ENCODE data around the gene COL11A2.

COL11A2 gene

DNA sequence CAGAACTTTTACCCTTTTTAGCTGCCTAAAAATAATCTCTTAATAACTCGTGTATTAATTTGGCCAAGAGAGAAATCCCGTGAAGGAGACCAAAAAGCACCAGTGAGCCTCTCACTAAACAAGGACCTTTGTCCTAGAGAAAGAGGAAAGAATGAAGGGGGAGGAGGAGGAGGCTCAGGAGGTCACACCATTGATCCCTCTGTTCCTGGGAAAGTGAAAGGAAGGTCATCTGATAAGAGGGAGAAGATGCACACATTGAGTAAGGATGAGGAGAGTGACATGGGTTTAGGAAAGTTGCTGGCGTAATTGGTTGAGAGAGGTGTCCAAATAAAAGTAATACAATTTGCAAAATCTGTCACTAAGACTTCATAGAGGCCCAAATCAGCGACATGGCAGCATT lies 67.3 kb downstream of the COL11A2 start:
- peak overlapping the region; percentile 3 for H3K27ac Mint-ChIP-seq
- H3K9me3 Mint-ChIP-seq, result peaks cover 8 to 9% of the 10 kb centered on the region in 2 donors
- H3K27me3 Mint-ChIP-seq, result no peaks in the 10 kb centered on the region
- peaks cover 12 to 27% of the 10 kb centered on the region in 2 donors for H3K36me3 Mint-ChIP-seq
- no peak for ATAC-seq (replicated peaks)
- peaks cover 6 to 8% of the 10 kb centered on the region in 2 donors for H3K4me1 Mint-ChIP-seq
- DNase-seq, result no peak
- H3K4me3 Mint-ChIP-seq, result no peak overlapping the region

- H3K4me3 Mint-ChIP-seq, result no peak overlapping the region
- peaks cover 8 to 9% of the 10 kb centered on the region in 2 donors for H3K9me3 Mint-ChIP-seq
- DNase-seq, result no peak
Measured at GRCh38 chr6:33124525-33124901, 67.8 kb downstream of the COL11A2 start.

GRCh38 chr6:33123732-33124524 lies 68.3 kb downstream of the COL11A2 start:
- H3K27me3 Mint-ChIP-seq, result no peaks in the 10 kb centered on the region
- ATAC-seq (replicated peaks) (peak in 1 of 2 donors; percentile 36), DNase-seq (no peak)
- peaks cover 6 to 8% of the 10 kb centered on the region in 2 donors for H3K4me1 Mint-ChIP-seq
- no peak overlapping the region for H3K27ac Mint-ChIP-seq
- no peak overlapping the region for H3K4me3 Mint-ChIP-seq
- H3K36me3 Mint-ChIP-seq, result peaks cover 12 to 27% of the 10 kb centered on the region in 2 donors
- peaks cover 8 to 9% of the 10 kb centered on the region in 2 donors for H3K9me3 Mint-ChIP-seq

More at GRCh38 chr6:33124525-33124901, 67.8 kb downstream of the COL11A2 start:
- Mint-ChIP-seq H3K27ac (no peak overlapping the region), H3K4me1 (peaks cover 6 to 8% of the 10 kb centered on the region in 2 donors), H3K36me3 (peaks cover 12 to 27% of the 10 kb centered on the region in 2 donors), H3K27me3 (no peaks in the 10 kb centered on the region)
- ATAC-seq (replicated peaks), result no peak

DNA sequence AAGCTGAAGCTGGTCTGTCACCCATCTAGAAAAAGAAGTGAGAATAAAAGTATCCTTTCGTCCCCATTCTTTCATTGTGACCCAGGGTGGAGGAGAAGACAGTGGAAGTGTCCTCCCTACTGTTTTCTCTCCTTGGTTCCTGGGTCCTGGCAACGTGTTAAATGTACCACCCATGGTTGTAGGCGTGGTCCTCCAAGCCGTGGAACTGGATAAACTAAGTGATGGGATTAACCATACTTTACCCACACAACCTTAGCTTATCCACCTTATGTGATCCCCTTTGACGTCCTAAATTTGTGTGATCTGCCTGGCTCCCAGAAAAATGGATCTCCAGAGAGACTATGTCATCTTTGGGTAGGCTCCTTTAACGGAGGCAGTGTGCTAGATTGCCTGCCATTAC lies 69.1 kb downstream of the COL11A2 start:
- ATAC-seq (replicated peaks) (no peak), DNase-seq (no peak)
- peaks cover 8 to 9% of the 10 kb centered on the region in 2 donors for H3K9me3 Mint-ChIP-seq
- peaks cover 12 to 27% of the 10 kb centered on the region in 2 donors for H3K36me3 Mint-ChIP-seq
- no peak overlapping the region for H3K4me3 Mint-ChIP-seq
- H3K27ac Mint-ChIP-seq, result no peak overlapping the region
- H3K4me1 Mint-ChIP-seq, result peaks cover 10 to 11% of the 10 kb centered on the region in 2 donors
- no peaks in the 10 kb centered on the region for H3K27me3 Mint-ChIP-seq

DNA sequence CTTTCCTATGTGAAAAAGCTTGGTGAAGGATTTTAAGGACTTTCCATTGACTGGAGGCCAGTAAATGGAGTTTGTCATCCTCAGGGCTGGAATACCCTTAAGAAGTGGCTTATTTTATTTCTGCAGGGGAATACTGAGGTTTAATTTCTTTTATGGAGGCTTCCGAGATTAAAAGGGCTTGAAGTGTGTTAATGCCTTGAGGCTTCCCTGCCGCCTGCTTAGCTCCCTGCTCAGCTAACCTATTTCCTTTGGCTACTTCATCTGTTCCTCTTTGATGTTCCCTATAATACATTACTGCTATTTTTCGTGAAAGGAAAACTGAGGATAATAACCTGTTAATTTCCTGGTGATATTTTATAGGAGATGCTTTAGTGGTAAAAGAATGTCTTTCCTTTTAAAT lies 72.3 kb downstream of the COL11A2 start:
- no peak overlapping the region for H3K27ac Mint-ChIP-seq
- no peak overlapping the region for H3K4me3 Mint-ChIP-seq
- peaks cover 8 to 9% of the 10 kb centered on the region in 2 donors for H3K9me3 Mint-ChIP-seq
- peaks cover 28 to 37% of the 10 kb centered on the region in 2 donors for H3K4me1 Mint-ChIP-seq
- peaks cover 0 to 10% of the 10 kb centered on the region in 2 donors for H3K27me3 Mint-ChIP-seq
- no peak for ATAC-seq (replicated peaks)
- H3K36me3 Mint-ChIP-seq, result peaks cover 12 to 37% of the 10 kb centered on the region in 2 donors
- DNase-seq, result no peak

DNA sequence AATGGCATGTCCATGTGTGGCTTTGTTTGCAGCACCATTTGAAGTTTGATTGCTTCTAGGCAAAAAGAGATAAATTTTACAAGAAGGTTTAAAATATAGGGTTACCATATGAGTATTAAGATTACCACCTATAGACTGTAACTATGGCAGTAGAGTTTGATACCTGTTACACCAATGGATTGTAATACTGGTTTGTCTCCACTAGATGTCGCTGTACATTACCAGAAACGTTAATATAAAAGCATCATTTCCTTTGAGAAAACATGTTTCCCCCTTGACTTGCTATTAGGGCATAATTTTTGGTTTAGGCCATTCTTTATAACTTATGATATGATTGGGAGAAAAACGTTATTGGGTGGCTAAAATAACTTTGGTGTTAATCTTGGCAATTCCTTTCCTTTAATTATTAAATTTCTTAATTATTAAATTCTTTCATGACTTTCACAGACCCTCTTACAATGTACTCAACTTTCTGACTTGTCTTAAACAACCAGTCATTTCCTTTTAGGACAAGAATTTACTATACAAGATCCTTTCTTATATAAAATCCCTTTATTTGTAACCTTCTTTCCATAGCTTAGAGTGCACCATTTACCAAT lies 73.6 kb downstream of the COL11A2 start:
- H3K4me3 Mint-ChIP-seq, result peak overlapping the region; percentile 76 to 77
- peak; percentile 11 to 21 for ATAC-seq (replicated peaks)
- peaks cover 2 to 4% of the 10 kb centered on the region in 2 donors for H3K9me3 Mint-ChIP-seq
- H3K27me3 Mint-ChIP-seq, result peaks cover 0 to 10% of the 10 kb centered on the region in 2 donors
- peaks cover 5 to 29% of the 10 kb centered on the region in 2 donors for H3K36me3 Mint-ChIP-seq
- H3K27ac Mint-ChIP-seq, result peak overlapping the region; percentile 25
- DNase-seq, result no peak
- peaks cover 35 to 50% of the 10 kb centered on the region in 2 donors for H3K4me1 Mint-ChIP-seq

GRCh38 chr6:33117811-33118277 lies 74.4 kb downstream of the COL11A2 start:
- H3K27me3 Mint-ChIP-seq, result peaks cover 0 to 10% of the 10 kb centered on the region in 2 donors
- DNase-seq, result no peak

GRCh38 chr6:33116841-33117711 lies 75.2 kb downstream of the COL11A2 start:
- H3K27me3 Mint-ChIP-seq, result peaks cover 0 to 10% of the 10 kb centered on the region in 2 donors
- peaks cover 50 to 66% of the 10 kb centered on the region in 2 donors for H3K4me1 Mint-ChIP-seq
- H3K4me3 Mint-ChIP-seq, result peak overlapping the region; percentile 76 to 77
- peaks cover 2 to 19% of the 10 kb centered on the region in 2 donors for H3K36me3 Mint-ChIP-seq
- DNase-seq (no peak), ATAC-seq (replicated peaks) (no peak)
- H3K9me3 Mint-ChIP-seq, result no peaks in the 10 kb centered on the region
- H3K27ac Mint-ChIP-seq, result peak overlapping the region; percentile 89

More at GRCh38 chr6:33117811-33118277, 74.4 kb downstream of the COL11A2 start:
- H3K27ac Mint-ChIP-seq, result peak overlapping the region; percentile 89
- no peaks in the 10 kb centered on the region for H3K9me3 Mint-ChIP-seq
- ATAC-seq (replicated peaks), result no peak
- peaks cover 42 to 58% of the 10 kb centered on the region in 2 donors for H3K4me1 Mint-ChIP-seq
- H3K36me3 Mint-ChIP-seq, result peaks cover 2 to 22% of the 10 kb centered on the region in 2 donors
- peak overlapping the region; percentile 76 to 77 for H3K4me3 Mint-ChIP-seq

- no peak for ATAC-seq (replicated peaks)
- no peaks in the 10 kb centered on the region for H3K9me3 Mint-ChIP-seq
- peak overlapping the region; percentile 76 to 77 for H3K4me3 Mint-ChIP-seq
Measured at GRCh38 chr6:33116417-33116816, 75.8 kb downstream of the COL11A2 start.

DNA sequence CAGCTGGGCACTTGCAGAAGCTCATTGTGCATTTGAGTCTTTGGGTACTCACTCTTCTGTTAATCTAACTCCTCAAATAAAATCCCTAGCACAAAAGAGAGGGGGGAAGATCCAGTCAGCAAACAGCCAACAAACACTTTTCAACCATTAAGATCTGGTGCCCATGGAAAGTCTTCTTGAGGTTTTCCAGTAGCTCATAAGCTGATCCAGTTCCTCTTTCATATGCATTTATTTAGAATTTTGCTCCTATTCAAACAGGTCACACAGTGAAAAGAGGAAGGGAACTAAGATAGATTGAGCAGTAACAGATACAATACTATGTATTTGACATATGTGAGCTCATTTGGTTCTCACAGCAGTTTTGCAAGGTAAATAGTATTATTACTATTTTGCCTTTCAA lies 77.9 kb downstream of the COL11A2 start:
- Mint-ChIP-seq H3K9me3 (no peaks in the 10 kb centered on the region), H3K27ac (peak overlapping the region; percentile 95), H3K4me3 (peak overlapping the region; percentile 79 to 82), H3K27me3 (peaks cover 0 to 10% of the 10 kb centered on the region in 2 donors), H3K4me1 (peaks cover 55 to 72% of the 10 kb centered on the region in 2 donors), H3K36me3 (peaks cover 0 to 14% of the 10 kb centered on the region in 2 donors)
- DNase-seq (peak; percentile 33), ATAC-seq (replicated peaks) (peak; percentile 72 to 73)

More at GRCh38 chr6:33116417-33116816, 75.8 kb downstream of the COL11A2 start:
- no peak for DNase-seq
- Mint-ChIP-seq H3K36me3 (peaks cover 0 to 14% of the 10 kb centered on the region in 2 donors), H3K27me3 (peaks cover 0 to 10% of the 10 kb centered on the region in 2 donors), H3K4me1 (peaks cover 55 to 72% of the 10 kb centered on the region in 2 donors), H3K27ac (peak overlapping the region; percentile 32)

DNA sequence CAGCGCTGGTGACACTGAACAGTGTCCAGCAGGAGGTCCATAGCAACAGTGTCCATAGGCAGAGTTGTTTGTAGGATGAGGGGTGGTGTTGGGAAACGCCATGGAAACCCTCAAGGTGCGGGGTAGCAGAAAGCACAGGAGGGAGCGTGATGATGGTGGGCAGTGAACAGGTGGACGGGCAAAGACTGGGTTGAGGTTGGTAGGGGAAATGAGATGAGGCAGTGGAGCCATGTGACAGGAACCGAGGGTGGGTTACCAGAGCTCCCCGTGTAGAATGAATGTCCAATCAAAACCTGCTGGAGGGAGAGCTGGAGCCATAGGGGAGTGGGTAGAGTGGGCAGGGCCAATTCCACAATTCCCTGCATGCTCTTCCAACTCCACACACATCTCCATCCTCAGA lies 78.5 kb downstream of the COL11A2 start:
- peak in 1 of 2 donors; percentile 20 for ATAC-seq (replicated peaks)
- Mint-ChIP-seq H3K36me3 (peaks cover 0 to 14% of the 10 kb centered on the region in 2 donors), H3K4me3 (peak overlapping the region; percentile 79 to 82), H3K4me1 (peaks cover 55 to 72% of the 10 kb centered on the region in 2 donors), H3K27ac (peak overlapping the region; percentile 95), H3K27me3 (peaks cover 0 to 10% of the 10 kb centered on the region in 2 donors), H3K9me3 (no peaks in the 10 kb centered on the region)
- DNase-seq, result no peak

Measured in stimulated activated naive B cell treated with anti-CD40 and anti-IgM and Interleukin-4, amounts not matched to agents 10 μg/mL and 1 μg/mL and 100 μg/mL, for 72 hours (primary cell).